NCI-H526 (cell line): ENCODE results near the gene RNF168.
A peak's percentile ranks its signal among the peaks of the same experiment; 100 is the strongest.
"Not testable (repeated sequence)": the region's sequence is repeated elsewhere in the genome, so short reads cannot be mapped to it uniquely, and the experiment has no call there.

Source experiments
- DNase-seq, 2 experiments: peaks; one replicate each; lab custom pipeline; 2025; lab: John Stamatoyannopoulos, UW

The RNF168 gene

GRCh38 chr3:196470182-196470581 lies 33.4 kb downstream of the RNF168 start:
- DNase-seq, result not testable (repeated sequence)

- DNase-seq, result no peak
These were observed 39.8 kb downstream of the RNF168 start for GRCh38 chr3:196463804-196464203.

GRCh38 chr3:196463478-196463756 lies 40.2 kb downstream of the RNF168 start:
- no peak for DNase-seq

GRCh38 chr3:196462680-196463477 lies 40.7 kb downstream of the RNF168 start:
- not testable (repeated sequence) for DNase-seq

GRCh38 chr3:196458063-196458462 lies 45.5 kb downstream of the RNF168 start:
- DNase-seq, result no peak

GRCh38 chr3:196457470-196457869 lies 46.1 kb downstream of the RNF168 start:
- DNase-seq, result not testable (repeated sequence)

- no peak for DNase-seq
These were observed 48.6 kb downstream of the RNF168 start for GRCh38 chr3:196454935-196455334.

GRCh38 chr3:196445391-196445790 lies 58.2 kb downstream of the RNF168 start:
- DNase-seq, result peak in 1 of 2 experiments; percentile 22

GRCh38 chr3:196444500-196444894 lies 59.1 kb downstream of the RNF168 start:
- DNase-seq, result no peak

GRCh38 chr3:196440696-196441095 lies 62.9 kb downstream of the RNF168 start:
- DNase-seq, result no peak

- DNase-seq, result no peak
These were observed 63.5 kb downstream of the RNF168 start for GRCh38 chr3:196440041-196440537.

- DNase-seq, result peak; percentile 93 to 97
These were observed 71.3 kb downstream of the RNF168 start, which contains the start of gene UBXN7 for GRCh38 chr3:196432137-196432879. Gene UBXN7 (minus strand): TSS chr3:196432427. CDS start chr3:196432399, 28 bp downstream.

- DNase-seq, result peak; percentile 23 to 54
These were observed 72.1 kb downstream of the RNF168 start for GRCh38 chr3:196431181-196432136.

- no peak for DNase-seq
These were observed 75.5 kb downstream of the RNF168 start for GRCh38 chr3:196428041-196428440.

GRCh38 chr3:196424421-196424820 lies 79.1 kb downstream of the RNF168 start:
- DNase-seq, result not testable (repeated sequence)

GRCh38 chr3:196423044-196423781 lies 80.4 kb downstream of the RNF168 start:
- peak in 1 of 2 experiments; percentile 11 for DNase-seq

GRCh38 chr3:196421668-196422067 lies 81.9 kb downstream of the RNF168 start:
- not testable (repeated sequence) for DNase-seq

- no peak for DNase-seq
These were observed 84.2 kb downstream of the RNF168 start for GRCh38 chr3:196419386-196419785.
